ENCODE data around the gene EIF5B.
"Not testable (repeated sequence)": the region's sequence is repeated elsewhere in the genome, so short reads cannot be mapped to it uniquely, and the experiment has no call there.

The EIF5B gene, protein sequence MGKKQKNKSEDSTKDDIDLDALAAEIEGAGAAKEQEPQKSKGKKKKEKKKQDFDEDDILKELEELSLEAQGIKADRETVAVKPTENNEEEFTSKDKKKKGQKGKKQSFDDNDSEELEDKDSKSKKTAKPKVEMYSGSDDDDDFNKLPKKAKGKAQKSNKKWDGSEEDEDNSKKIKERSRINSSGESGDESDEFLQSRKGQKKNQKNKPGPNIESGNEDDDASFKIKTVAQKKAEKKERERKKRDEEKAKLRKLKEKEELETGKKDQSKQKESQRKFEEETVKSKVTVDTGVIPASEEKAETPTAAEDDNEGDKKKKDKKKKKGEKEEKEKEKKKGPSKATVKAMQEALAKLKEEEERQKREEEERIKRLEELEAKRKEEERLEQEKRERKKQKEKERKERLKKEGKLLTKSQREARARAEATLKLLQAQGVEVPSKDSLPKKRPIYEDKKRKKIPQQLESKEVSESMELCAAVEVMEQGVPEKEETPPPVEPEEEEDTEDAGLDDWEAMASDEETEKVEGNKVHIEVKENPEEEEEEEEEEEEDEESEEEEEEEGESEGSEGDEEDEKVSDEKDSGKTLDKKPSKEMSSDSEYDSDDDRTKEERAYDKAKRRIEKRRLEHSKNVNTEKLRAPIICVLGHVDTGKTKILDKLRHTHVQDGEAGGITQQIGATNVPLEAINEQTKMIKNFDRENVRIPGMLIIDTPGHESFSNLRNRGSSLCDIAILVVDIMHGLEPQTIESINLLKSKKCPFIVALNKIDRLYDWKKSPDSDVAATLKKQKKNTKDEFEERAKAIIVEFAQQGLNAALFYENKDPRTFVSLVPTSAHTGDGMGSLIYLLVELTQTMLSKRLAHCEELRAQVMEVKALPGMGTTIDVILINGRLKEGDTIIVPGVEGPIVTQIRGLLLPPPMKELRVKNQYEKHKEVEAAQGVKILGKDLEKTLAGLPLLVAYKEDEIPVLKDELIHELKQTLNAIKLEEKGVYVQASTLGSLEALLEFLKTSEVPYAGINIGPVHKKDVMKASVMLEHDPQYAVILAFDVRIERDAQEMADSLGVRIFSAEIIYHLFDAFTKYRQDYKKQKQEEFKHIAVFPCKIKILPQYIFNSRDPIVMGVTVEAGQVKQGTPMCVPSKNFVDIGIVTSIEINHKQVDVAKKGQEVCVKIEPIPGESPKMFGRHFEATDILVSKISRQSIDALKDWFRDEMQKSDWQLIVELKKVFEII

DNA sequence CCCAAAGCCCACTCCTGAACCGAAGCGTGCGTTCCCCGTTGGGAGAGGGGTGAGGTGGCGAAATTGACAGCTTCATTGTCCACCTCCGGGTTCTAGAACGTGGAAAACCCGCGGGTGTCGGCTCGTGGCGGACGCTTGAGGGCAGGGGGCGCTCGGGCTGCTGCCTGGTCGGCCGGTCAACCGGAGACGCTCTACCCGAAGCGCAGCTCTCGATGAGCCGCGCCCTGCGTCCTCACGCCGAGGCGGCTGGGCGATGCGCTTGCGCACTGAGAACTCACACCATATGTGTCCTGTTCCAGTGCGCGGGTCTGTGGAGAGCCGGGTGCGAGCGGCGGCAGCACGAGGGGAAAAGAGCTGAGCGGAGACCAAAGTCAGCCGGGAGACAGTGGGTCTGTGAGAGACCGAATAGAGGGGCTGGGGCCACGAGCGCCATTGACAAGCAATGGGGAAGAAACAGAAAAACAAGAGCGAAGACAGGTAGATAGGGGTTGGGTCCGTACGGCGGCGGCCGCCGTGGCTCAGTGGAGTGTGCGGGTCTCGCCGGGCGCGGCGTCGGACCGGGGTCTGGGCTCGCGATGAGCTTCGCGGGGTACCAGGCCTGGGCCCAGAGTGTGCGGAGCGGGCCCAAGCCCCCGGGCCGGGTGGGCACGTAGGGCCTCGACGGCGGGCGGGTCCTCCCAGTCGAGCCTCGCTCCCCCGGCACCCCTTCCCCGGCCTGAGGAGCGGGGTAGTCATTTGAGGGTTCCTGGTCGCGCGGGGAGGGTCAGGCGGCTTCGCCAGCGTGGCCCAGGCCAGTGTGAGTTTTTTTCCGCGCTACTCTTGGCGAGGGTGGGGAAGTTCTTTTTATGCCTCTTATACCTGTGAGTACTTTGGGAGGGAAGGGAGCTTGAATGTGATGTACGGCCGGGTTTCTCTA, at the start of gene EIF5B:
EIF5B (plus strand) TSS at position 277 of the 916 bp plus-strand sequence; CDS start at position 443, 166 bp downstream.
- TF ChIP-seq JUND (IDR thresholded peaks at IDR 0.05; ENCODE audit: low read depth), result no peak
- in situ Hi-C loops (cut with HindIII; ENCODE audit: low pct_unique_long_range_greater_than_20kb, low sequenced_read_pairs), result no loop called here
- peak; percentile 86 to 96 for DNase-seq (ENCODE audit: low read depth in 1 of 2, low spot score in 1 of 2)

DNA sequence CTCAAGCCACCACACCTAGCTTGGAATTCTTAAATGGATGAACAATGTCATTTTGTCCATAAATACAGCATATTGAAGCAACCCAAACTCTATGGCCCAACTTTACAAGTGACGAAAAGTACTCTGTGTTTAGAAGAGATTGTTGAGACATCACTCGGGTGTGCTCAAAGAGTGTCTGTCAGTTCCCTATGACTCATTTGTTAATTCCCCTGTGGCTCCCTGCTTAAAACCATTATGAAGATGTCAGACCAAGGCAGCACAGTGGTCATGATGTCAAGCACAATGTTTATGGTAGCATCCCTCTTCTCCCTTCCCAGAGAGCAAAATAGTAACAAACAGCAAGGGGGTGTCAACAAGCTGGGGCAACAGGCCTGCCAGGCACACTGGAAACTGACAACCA, 39.2 kb upstream of the EIF5B start:
- in situ Hi-C loops (cut with HindIII; ENCODE audit: low pct_unique_long_range_greater_than_20kb, low sequenced_read_pairs), result no loop called here
- TF ChIP-seq JUND (IDR thresholded peaks at IDR 0.05; ENCODE audit: low read depth), result no peak
- DNase-seq (ENCODE audit: low read depth in 1 of 2, low spot score in 1 of 2), result no peak

DNA sequence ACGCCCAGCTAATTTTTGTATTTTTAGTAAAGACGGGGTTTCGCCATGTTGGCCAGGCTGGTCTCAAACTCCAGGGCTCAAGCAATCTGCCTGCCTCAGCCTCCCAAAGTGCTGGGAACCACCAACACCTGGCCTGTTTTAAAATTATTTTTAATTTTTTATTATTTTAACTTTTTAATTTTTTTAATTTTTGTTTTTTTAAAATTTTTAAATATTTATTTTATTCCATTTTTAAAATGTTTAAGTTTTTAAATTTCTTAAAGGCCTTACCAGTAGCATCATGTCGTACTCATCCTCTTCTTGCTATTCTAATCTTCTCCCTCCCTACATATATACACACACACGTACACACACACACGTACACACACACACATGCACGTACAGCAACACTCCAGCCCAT, 37.6 kb upstream of the EIF5B start:
- TF ChIP-seq JUND (IDR thresholded peaks at IDR 0.05; ENCODE audit: low read depth), result no peak
- no peak for DNase-seq (ENCODE audit: low read depth in 1 of 2, low spot score in 1 of 2)
- in situ Hi-C loops (cut with HindIII; ENCODE audit: low pct_unique_long_range_greater_than_20kb, low sequenced_read_pairs), result no loop called here

DNA sequence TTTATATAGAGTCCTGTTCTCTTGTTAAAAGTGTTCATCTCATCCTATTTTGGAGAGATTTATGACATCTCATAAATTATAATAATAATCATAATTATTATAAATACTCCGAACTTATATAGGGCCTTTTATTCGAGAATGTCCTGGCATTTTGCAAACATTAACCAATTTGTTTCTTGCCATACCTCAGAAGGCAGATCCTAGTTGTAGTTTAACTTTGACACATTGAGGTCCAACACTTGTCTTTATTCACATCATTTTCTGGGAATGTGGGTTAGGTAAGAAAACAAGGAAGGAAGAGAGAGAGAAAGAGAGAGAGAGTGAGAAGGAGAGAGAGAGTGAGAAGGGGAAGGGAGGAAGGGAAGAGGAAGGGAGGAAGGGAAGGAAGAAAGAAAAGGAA, 36.1 kb upstream of the EIF5B start, which contains the start of gene LYG1:
LYG1 (minus strand) TSS at position 101 of the 400 bp plus-strand sequence. CDS start 5,527 bp downstream, outside the sequence.
- DNase-seq (ENCODE audit: low read depth in 1 of 2, low spot score in 1 of 2); in situ Hi-C loops (cut with HindIII; ENCODE audit: low pct_unique_long_range_greater_than_20kb, low sequenced_read_pairs): not testable (repeated sequence)

DNA sequence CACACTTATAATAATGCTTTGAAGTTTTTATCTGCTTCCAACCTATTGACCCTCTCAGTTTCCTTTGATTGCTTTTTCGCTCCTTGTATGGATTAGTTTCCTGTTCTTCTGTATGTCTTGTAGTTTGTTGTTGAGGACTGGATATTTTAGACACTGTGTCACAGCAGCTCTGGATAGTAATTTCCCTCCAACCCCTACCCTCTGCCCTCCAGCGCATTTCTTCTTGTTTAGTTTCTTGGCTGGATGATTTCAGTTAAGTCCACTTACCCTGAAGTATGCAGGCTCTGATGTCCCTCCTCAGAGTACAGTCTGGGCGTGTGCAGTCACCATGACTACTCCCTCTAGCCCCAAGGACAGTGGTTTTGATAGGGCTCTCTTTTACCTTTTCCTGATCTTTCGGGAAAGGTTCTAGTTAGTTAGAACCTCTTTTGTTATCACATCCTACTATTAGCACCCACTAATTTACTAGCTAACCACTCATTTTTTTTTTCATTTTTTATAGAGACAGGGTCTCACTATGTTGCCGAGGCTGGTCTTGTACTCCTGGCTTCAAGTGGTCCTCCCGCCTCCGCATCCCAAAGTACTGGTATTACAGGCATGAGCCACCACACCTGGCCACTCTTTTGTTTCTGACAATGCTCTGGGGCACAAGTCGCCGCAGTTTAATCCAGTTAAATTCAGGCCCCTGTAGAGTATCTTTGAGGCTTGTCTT, 19.9 kb upstream of the EIF5B start:
- in situ Hi-C loops (cut with HindIII; ENCODE audit: low pct_unique_long_range_greater_than_20kb, low sequenced_read_pairs), result no loop called here
- no peak for TF ChIP-seq JUND (IDR thresholded peaks at IDR 0.05; ENCODE audit: low read depth)
- no peak for DNase-seq (ENCODE audit: low read depth in 1 of 2, low spot score in 1 of 2)

DNA sequence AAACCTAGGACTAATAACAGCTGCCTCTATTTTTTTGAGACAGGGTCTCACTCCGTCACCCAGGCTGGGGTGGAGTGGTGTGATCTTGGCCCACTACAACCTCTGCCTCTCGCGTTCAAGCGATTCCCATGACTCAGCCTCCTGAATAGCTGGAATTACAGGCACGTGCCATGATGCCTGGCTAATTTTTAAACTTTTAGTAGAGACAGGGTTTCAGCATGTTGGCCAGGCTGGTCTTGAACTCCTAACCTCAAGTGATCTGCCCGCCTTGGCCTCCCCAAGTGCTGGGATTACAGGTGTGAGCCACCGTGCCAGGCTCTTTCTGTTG, 19.4 kb upstream of the EIF5B start:
- DNase-seq (ENCODE audit: low read depth in 1 of 2, low spot score in 1 of 2); in situ Hi-C loops (cut with HindIII; ENCODE audit: low pct_unique_long_range_greater_than_20kb, low sequenced_read_pairs): not testable (repeated sequence)

DNA sequence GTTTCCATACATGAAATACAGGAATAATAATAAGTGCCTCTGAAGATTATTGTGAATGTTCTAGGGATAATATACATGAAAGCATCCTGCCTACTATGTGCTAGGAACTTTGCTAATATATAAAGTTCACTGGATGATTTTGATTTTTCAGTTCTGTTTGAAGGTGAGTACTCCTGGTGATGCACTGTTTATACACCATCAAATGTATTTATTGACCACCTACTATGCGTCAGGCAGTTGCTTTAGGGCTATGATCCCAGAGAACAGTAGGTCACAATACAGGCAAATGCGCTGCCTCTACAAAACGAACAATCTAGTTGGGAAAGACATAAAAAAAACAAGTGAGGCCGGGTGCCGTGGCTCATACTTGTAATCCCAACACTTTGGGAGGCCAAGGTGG, 11.8 kb upstream of the EIF5B start:
- TF ChIP-seq JUND (IDR thresholded peaks at IDR 0.05; ENCODE audit: low read depth), result no peak
- in situ Hi-C loops (cut with HindIII; ENCODE audit: low pct_unique_long_range_greater_than_20kb, low sequenced_read_pairs), result no loop called here
- DNase-seq (ENCODE audit: low read depth in 1 of 2, low spot score in 1 of 2), result no peak

DNA sequence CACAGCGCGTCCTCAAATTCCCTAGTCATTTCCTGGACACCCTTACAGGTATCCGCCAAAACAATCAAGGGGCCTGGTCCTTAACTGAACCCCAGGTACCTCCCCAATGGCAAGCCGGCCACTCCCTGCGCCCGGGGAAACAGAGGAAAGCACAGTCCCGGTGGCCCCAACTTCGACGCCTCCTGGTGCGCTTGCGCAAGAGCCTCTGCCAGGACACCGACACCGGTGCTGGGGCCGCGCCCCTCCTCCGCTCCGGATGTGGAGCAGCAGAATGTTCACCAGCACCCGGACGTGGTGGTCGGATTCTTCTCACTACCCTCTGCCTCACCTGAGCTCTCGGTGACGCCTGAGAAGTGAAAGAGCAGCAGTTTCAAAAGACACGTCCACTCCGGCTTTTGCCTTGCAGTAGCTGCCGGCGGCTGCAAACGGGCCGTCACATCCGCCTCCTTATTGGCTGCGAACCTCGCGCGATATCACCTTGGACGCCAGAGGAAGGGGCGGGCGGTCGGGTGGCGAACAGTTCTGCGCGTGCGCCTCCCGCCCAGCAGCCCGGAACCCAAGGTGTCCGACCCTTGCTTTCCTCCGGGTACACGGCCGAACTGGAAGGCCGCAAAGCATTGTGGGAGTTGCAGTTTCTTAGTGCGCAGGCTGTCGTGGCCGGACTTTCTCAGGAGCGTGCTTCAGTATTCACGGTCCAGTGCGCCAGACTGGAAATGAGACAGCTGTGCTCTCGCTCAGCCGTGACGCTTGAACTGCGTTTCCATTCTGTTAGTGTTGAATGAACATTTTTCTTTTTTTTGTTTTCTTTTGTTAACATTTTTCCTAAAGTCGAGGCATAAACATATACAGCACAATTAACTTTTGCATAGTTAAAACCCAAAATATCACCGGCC, 1.0 kb upstream of the EIF5B start, which contains the start of gene TXNDC9:
TXNDC9 (minus strand) TSS at position 423 of the 893 bp plus-strand sequence. CDS start 3,123 bp downstream, outside the sequence.
- DNase-seq (ENCODE audit: low read depth in 1 of 2, low spot score in 1 of 2), result peak; percentile 86 to 99
- in situ Hi-C loops (cut with HindIII; ENCODE audit: low pct_unique_long_range_greater_than_20kb, low sequenced_read_pairs), result no loop called here
- no peak for TF ChIP-seq JUND (IDR thresholded peaks at IDR 0.05; ENCODE audit: low read depth)

DNA sequence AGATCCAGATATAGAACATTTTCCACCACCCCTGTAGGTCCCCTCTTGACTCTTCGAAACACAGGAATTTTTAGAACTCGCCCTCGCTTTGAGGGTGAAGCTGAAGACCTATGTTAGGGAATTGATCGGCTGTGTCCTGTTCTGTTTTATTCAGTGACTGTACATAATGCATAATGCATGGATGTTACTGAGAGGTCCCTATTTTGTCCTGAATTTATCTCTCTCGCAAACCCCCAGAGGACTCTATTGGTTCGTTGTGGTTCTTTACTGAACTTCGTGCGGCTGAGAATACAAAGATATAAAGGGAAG, 431 bp upstream of the EIF5B start:
- in situ Hi-C loops (cut with HindIII; ENCODE audit: low pct_unique_long_range_greater_than_20kb, low sequenced_read_pairs), result no loop called here
- no peak for TF ChIP-seq JUND (IDR thresholded peaks at IDR 0.05; ENCODE audit: low read depth)
- DNase-seq (ENCODE audit: low read depth in 1 of 2, low spot score in 1 of 2), result no peak

DNA sequence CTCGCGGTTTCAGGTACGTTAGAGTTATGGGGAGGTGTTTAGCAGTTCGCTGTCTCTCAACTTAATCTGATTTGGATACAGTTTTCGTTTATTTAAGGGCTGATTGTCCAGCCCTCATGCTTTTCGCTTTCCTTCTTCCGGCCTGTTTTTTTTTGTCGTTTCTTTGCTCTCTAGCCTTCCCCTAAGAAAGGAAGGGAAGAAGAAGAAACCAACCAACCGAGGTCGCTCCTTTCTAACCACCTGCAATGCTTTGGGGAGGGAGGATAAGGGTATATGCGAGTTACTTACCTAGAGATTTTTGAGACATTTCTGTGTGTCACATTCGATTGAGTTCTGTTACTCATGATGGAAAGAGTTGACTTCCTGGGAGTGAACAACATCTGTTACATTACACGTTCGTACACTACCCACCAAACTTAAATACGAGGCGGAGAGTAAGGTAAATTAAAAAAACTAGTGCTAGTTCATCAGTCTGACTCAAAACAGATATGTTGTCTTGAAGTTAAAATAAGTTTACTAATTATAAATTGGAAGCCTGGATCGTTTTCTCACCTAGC, 918 bp downstream of the EIF5B start:
- peak in 1 of 2 experiments; percentile 41 for DNase-seq (ENCODE audit: low read depth in 1 of 2, low spot score in 1 of 2)
- no peak for TF ChIP-seq JUND (IDR thresholded peaks at IDR 0.05; ENCODE audit: low read depth)
- in situ Hi-C loops (cut with HindIII; ENCODE audit: low pct_unique_long_range_greater_than_20kb, low sequenced_read_pairs), result no loop called here

Measured in T47D (cell line).